ENCODE results near the gene NAPEPLD.

DNA sequence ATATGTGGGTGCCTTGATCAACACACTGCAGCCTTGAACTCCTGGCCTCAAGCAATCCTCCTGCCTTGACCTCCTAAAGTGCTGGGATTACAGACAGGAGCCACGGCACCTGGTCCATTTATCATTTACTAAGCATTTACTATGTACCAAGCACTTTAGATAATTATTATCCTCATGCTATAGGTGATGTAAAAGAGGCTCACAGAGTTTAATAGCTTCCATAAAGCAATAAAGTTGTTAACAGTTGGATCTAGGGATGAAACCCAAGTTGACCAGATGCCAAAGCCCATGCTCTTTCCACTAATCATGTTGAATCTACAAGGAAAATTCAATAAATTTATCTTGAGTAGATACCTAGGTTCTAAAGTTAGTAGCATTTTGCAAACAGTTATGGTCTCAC lies 5.0 kb downstream of the NAPEPLD start:
- TF ChIP-seq POLR2A (IDR thresholded peaks at IDR 0.05), result no peak
- TF ChIP-seq, protein P1, sequence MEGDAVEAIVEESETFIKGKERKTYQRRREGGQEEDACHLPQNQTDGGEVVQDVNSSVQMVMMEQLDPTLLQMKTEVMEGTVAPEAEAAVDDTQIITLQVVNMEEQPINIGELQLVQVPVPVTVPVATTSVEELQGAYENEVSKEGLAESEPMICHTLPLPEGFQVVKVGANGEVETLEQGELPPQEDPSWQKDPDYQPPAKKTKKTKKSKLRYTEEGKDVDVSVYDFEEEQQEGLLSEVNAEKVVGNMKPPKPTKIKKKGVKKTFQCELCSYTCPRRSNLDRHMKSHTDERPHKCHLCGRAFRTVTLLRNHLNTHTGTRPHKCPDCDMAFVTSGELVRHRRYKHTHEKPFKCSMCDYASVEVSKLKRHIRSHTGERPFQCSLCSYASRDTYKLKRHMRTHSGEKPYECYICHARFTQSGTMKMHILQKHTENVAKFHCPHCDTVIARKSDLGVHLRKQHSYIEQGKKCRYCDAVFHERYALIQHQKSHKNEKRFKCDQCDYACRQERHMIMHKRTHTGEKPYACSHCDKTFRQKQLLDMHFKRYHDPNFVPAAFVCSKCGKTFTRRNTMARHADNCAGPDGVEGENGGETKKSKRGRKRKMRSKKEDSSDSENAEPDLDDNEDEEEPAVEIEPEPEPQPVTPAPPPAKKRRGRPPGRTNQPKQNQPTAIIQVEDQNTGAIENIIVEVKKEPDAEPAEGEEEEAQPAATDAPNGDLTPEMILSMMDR (IDR thresholded peaks at IDR 0.05), result no peak

Measured in Peyer's patch (tissue), 4 donors.